Caco-2 (cell line): ENCODE results near the gene PGBD5. TPM values are rescaled to one million over a fixed set of nuclear protein-coding genes. Genes with fewer than 3 reads are reported as not detected.

Experiments used
- BruUV-seq: library from RNA; stranded (reverse); fragments of 400-500 nt; replicated peaks from 2 replicates; lab custom pipeline; 2021; lab: Mats Ljungman, UMichigan
- CTCF ChIA-PET: fragments of 300-600 bp; sonication (Branson Sonifier 250); formaldehyde crosslinking; loops from one replicate; lab custom pipeline; 2022; ENCODE audit warnings: antibody characterized with exemption; lab: Charles Lee
- POLR2A ChIA-PET: fragments of 300-600 bp; sonication (Branson Sonifier 250); formaldehyde crosslinking; loops from one replicate; lab custom pipeline; 2022; ENCODE audit warnings: antibody characterized with exemption; lab: Charles Lee
- DNase-seq, 2 experiments: peaks; one replicate each; pipeline versions ENCODE4 v3.0.0 to v3.0.0-alpha.2; 2020 to 2022
- H3K27me3 ChIP-seq: replicated peaks from 2 replicates; pipeline ENCODE4 v1.6.0; 2011; ENCODE audit warnings: low read length; ENCODE audit not compliant: control insufficient read depth, insufficient read depth
- H3K36me3 ChIP-seq: 2 replicates; pipeline ENCODE4 v1.5.1; 2011; ENCODE audit warnings: low read length; ENCODE audit not compliant: control insufficient read depth, insufficient read depth
- H3K4me1 ChIP-seq: fragments of 250-450 bp; sonication (Bioruptor Pico); 2 replicates; pipeline ENCODE4 v1.5.1; 2020; ENCODE audit warnings: mild to moderate bottlenecking
- H3K4me3 ChIP-seq: 2 replicates; pipeline ENCODE4 v1.5.1; 2011; ENCODE audit warnings: low read depth, mild to moderate bottlenecking, control low read depth, low read length
- H3K9me3 ChIP-seq: fragments of 250-450 bp; sonication (Bioruptor Pico); 2 replicates; pipeline ENCODE4 v1.5.1; 2020; ENCODE audit warnings: mild to moderate bottlenecking, moderate library complexity
- H3K27ac Mint-ChIP-seq: one replicate; pipeline ENCODE4 v1.8.0; 2022; ENCODE audit warnings: mixed read lengths; ENCODE audit not compliant: unreplicated experiment
- H3K27me3 Mint-ChIP-seq: one replicate; pipeline ENCODE4 v1.8.0; 2022; ENCODE audit warnings: mixed read lengths; ENCODE audit not compliant: insufficient read depth, unreplicated experiment
- H3K36me3 Mint-ChIP-seq: one replicate; pipeline ENCODE4 v1.8.0; 2022; ENCODE audit warnings: mild to moderate bottlenecking, mixed read lengths; ENCODE audit not compliant: insufficient read depth, unreplicated experiment
- H3K4me1 Mint-ChIP-seq: one replicate; pipeline ENCODE4 v1.8.0; 2022; ENCODE audit warnings: low read depth, mixed read lengths; ENCODE audit not compliant: unreplicated experiment
- H3K4me3 Mint-ChIP-seq: one replicate; pipeline ENCODE4 v1.8.0; 2022; ENCODE audit warnings: mild to moderate bottlenecking, moderate library complexity, mixed read lengths; ENCODE audit not compliant: unreplicated experiment
- H3K9me3 Mint-ChIP-seq: one replicate; pipeline ENCODE4 v1.8.0; 2022; ENCODE audit warnings: mixed read lengths; ENCODE audit not compliant: unreplicated experiment
- CTCF ChIP-seq, 2 experiments: fragments of 200-600 bp in 1 of 2; IDR thresholded peaks; 1 replicate in 1 of 2; 2 replicates in 1 of 2; pipeline versions ENCODE4 v1.5.1 to v1.8.0; 2011 to 2022; ENCODE audit warnings: antibody characterized with exemption in 1 of 2, control low read depth in 1 of 2, inconsistent platforms in 1 of 2, low read depth in 1 of 2, low read length in 1 of 2, mild to moderate bottlenecking in 1 of 2, moderate library complexity in 1 of 2; ENCODE audit not compliant: insufficient read depth in 1 of 2, severe bottlenecking in 1 of 2, unreplicated experiment in 1 of 2
- intact Hi-C: fragments of 100-400 bp; cut with micrococcal nuclease; formaldehyde crosslinking; loops from one replicate; pipeline ENCODE4 v1.10.0; 2022; ENCODE audit not compliant: unreplicated experiment
- total RNA-seq: library from RNA; stranded (reverse); gene quantifications from 2 replicates; pipeline ENCODE4 v1.2.3, GENCODE V29; 2022

PGBD5 gene
- total RNA-seq, 1 experiment from 2014 or later, result 2.4 TPM

- DNase-seq, result no peak
- H3K27me3 Mint-ChIP-seq, result no peaks in the 10 kb centered on the region
- H3K4me3 ChIP-seq, result no peak overlapping the region
- H3K4me1 Mint-ChIP-seq, result no peaks in the 10 kb centered on the region
- H3K36me3 ChIP-seq, result no peaks in the 10 kb centered on the region
- intact Hi-C loops, result no loop called here
- H3K27ac Mint-ChIP-seq, result no peak overlapping the region
- TF ChIP-seq CTCF (IDR thresholded peaks at IDR 0.05; ENCODE audit: insufficient read depth in 1 of 2, low read depth in 1 of 2, low read length in 1 of 2, severe bottlenecking in 1 of 2, unreplicated experiment in 1 of 2), result no peak
- peaks cover 15% of the 10 kb centered on the region for H3K9me3 ChIP-seq
- peaks cover 6% of the 10 kb centered on the region for H3K36me3 Mint-ChIP-seq
- H3K9me3 Mint-ChIP-seq, result peaks cover 16% of the 10 kb centered on the region
- H3K27me3 ChIP-seq, result no peaks in the 10 kb centered on the region
- no peaks in the 10 kb centered on the region; the same call in 1 of the 2 replicates for H3K4me1 ChIP-seq
- ChIA-PET POLR2A (no interaction called here), CTCF (no interaction called here)
- no peak overlapping the region for H3K4me3 Mint-ChIP-seq
- no TSS peak for BruUV-seq
Observed at GRCh38 chr1:230375147-230375546, 51.0 kb downstream of the PGBD5 start.

- Histone ChIP-seq H3K27me3 (no peaks in the 10 kb centered on the region), H3K4me1 (no peaks in the 10 kb centered on the region), H3K9me3 (no peaks in the 10 kb centered on the region), H3K4me3 (no peak overlapping the region), H3K36me3 (no peaks in the 10 kb centered on the region; the same call in 1 of the 2 replicates)
- no peak for DNase-seq
- no peaks in the 10 kb centered on the region for H3K36me3 Mint-ChIP-seq
- H3K27me3 Mint-ChIP-seq, result peaks cover 5% of the 10 kb centered on the region
- BruUV-seq, result no TSS peak
- intact Hi-C loops, result no loop called here
- H3K9me3 Mint-ChIP-seq, result no peaks in the 10 kb centered on the region
- ChIA-PET POLR2A (interaction anchor here (0.6 kb wide), 1 partner anchor 15 kb away, joined by 3 read pairs; no protein-coding TSS in a partner anchor), CTCF (interaction anchor here (0.6 kb wide), 1 partner anchor 20 kb away, joined by 8 read pairs; no protein-coding TSS in a partner anchor)
- TF ChIP-seq CTCF (IDR thresholded peaks at IDR 0.05; ENCODE audit: insufficient read depth in 1 of 2, low read depth in 1 of 2, low read length in 1 of 2, severe bottlenecking in 1 of 2, unreplicated experiment in 1 of 2), result no peak
- no peak overlapping the region for H3K27ac Mint-ChIP-seq
- no peaks in the 10 kb centered on the region for H3K4me1 Mint-ChIP-seq
- H3K4me3 Mint-ChIP-seq, result no peak overlapping the region
Observed at GRCh38 chr1:230371923-230372703, 54.0 kb downstream of the PGBD5 start.

GRCh38 chr1:230370109-230370508 is 56.0 kb downstream of the PGBD5 start:
- TF ChIP-seq CTCF (IDR thresholded peaks at IDR 0.05; ENCODE audit: insufficient read depth in 1 of 2, low read depth in 1 of 2, low read length in 1 of 2, severe bottlenecking in 1 of 2, unreplicated experiment in 1 of 2), result no peak
- no peak for DNase-seq
- Mint-ChIP-seq H3K27ac (no peak overlapping the region), H3K36me3 (no peaks in the 10 kb centered on the region), H3K4me1 (peaks cover 6% of the 10 kb centered on the region), H3K9me3 (no peaks in the 10 kb centered on the region), H3K4me3 (no peak overlapping the region), H3K27me3 (peaks cover 7% of the 10 kb centered on the region)
- Histone ChIP-seq H3K4me3 (no peak overlapping the region), H3K36me3 (no peaks in the 10 kb centered on the region; the same call in 1 of the 2 replicates), H3K9me3 (no peaks in the 10 kb centered on the region), H3K27me3 (no peaks in the 10 kb centered on the region), H3K4me1 (no peaks in the 10 kb centered on the region)
- POLR2A ChIA-PET, result no interaction called here
- intact Hi-C loops, result no loop called here
- CTCF ChIA-PET, result no interaction called here
- BruUV-seq, result no TSS peak
